Spinal cord (tissue), 10 donors: ENCODE measurements around the gene RYR1. TPM values are rescaled to one million over a fixed set of nuclear protein-coding genes. Genes with fewer than 3 reads are reported as not detected.
"Not testable (repeated sequence)": the region's sequence is repeated elsewhere in the genome, so short reads cannot be mapped to it uniquely, and the experiment has no call there.

Source experiments
- DNase-seq, 6 donors: peaks; one replicate each; pipeline versions ENCODE4 v3.0.0 to v3.0.0-alpha.2; 2013 to 2015; ENCODE audit warnings: low spot score in 6 of 6, low read depth in 4 of 6
- H3K27ac ChIP-seq: one replicate; pipeline ENCODE4 v1.5.1; 2013; ENCODE audit warnings: low read depth, low read length, control low read depth
- H3K27me3 ChIP-seq: one replicate; pipeline ENCODE4 v1.6.1; 2013; ENCODE audit warnings: low read length; ENCODE audit not compliant: control insufficient read depth, insufficient read depth
- H3K36me3 ChIP-seq: one replicate; pipeline ENCODE4 v1.6.1; 2013; ENCODE audit warnings: low read length; ENCODE audit not compliant: control insufficient read depth, insufficient read depth
- H3K4me1 ChIP-seq: one replicate; pipeline ENCODE4 v1.6.1; 2013; ENCODE audit warnings: low read length; ENCODE audit not compliant: control insufficient read depth, insufficient read depth
- H3K4me3 ChIP-seq: one replicate; pipeline ENCODE4 v1.5.1; 2013; ENCODE audit warnings: low read depth, low read length, control low read depth
- H3K9me3 ChIP-seq: one replicate; pipeline ENCODE4 v1.6.1; 2013; ENCODE audit warnings: low read length; ENCODE audit not compliant: control insufficient read depth, insufficient read depth
- WGBS: methylation state at CpG from one replicate; pipeline ENCODE4 v1.1.5; 2013; ENCODE audit warnings: missing lambda C conversion rate; ENCODE audit not compliant: insufficient coverage; 5-methylcytosine and 5-hydroxymethylcytosine counted together
- polyA plus RNA-seq, 2 donors: library from polyadenylated mRNA; unstranded; fragments of 120-200 nt; gene quantifications; one replicate each; pipeline ENCODE4 v1.2.1, GENCODE V29; 2013; ENCODE audit not compliant: insufficient read length in 2 of 2
- total RNA-seq, 2 donors: library from RNA; depleted of rRNA in 1 of 2; stranded (reverse); fragments of 120-200 nt in 1 of 2; fragments of >200 nt in 1 of 2; gene quantifications; one replicate each; pipeline versions ENCODE4 v1.2.3 to v1.2.4, GENCODE V29; 2013 to 2014
- donor health status: healthy.

The RYR1 gene
- total and polyA plus RNA-seq, 4 donors: 6.0 to 15.1 (median 10.5) TPM

- peak in 5 of 6 donors; percentile 29 to 87 (median 53) for DNase-seq
- peaks cover 17% of the 10 kb centered on the region for H3K4me1 ChIP-seq
- H3K36me3 ChIP-seq: peaks cover 4% of the 10 kb centered on the region
- no peak overlapping the region for H3K4me3 ChIP-seq
- 14% methylated on average over 24 of the region's 32 CpGs for WGBS
- H3K27me3 ChIP-seq: no peaks in the 10 kb centered on the region
- H3K9me3 ChIP-seq: no peaks in the 10 kb centered on the region
- H3K27ac ChIP-seq: peak overlapping the region; percentile 52
These were observed 81.5 kb downstream of the RYR1 start for GRCh38 chr19:38514812-38515633.

- peaks cover 4% of the 10 kb centered on the region for H3K36me3 ChIP-seq
- H3K27me3 ChIP-seq: no peaks in the 10 kb centered on the region
- DNase-seq: peak in 2 of 6 donors; percentile 32 to 64
- H3K27ac ChIP-seq: no peak overlapping the region
- H3K9me3 ChIP-seq: no peaks in the 10 kb centered on the region
- H3K4me1 ChIP-seq: peaks cover 17% of the 10 kb centered on the region
- WGBS: 39% methylated on average over 17 of the region's 17 CpGs
- H3K4me3 ChIP-seq: peak overlapping the region; percentile 7
These were observed 82.4 kb downstream of the RYR1 start for GRCh38 chr19:38515896-38516295.

GRCh38 chr19:38516802-38517201, 83.3 kb downstream of the RYR1 start:
- Histone ChIP-seq H3K4me3 (no peak overlapping the region), H3K9me3 (no peaks in the 10 kb centered on the region), H3K27me3 (no peaks in the 10 kb centered on the region), H3K27ac (no peak overlapping the region), H3K4me1 (peaks cover 17% of the 10 kb centered on the region), H3K36me3 (peaks cover 4% of the 10 kb centered on the region)
- WGBS: 88% methylated on average over 6 of the region's 6 CpGs
- no peak for DNase-seq

GRCh38 chr19:38517321-38517720, 83.8 kb downstream of the RYR1 start:
- Histone ChIP-seq H3K4me1 (peaks cover 17% of the 10 kb centered on the region), H3K27me3 (no peaks in the 10 kb centered on the region), H3K27ac (no peak overlapping the region), H3K4me3 (no peak overlapping the region), H3K9me3 (no peaks in the 10 kb centered on the region), H3K36me3 (peaks cover 4% of the 10 kb centered on the region)
- DNase-seq: no peak
- 88% methylated on average over 21 of the region's 21 CpGs for WGBS

GRCh38 chr19:38517980-38518379, 84.5 kb downstream of the RYR1 start:
- H3K27me3 ChIP-seq, H3K27ac ChIP-seq, H3K9me3 ChIP-seq, DNase-seq, H3K4me3 ChIP-seq, H3K36me3 ChIP-seq: not testable (repeated sequence)
- H3K4me1 ChIP-seq: peaks cover 17% of the 10 kb centered on the region
- 100% methylated on average over 1 of the region's 1 CpG for WGBS

- no peaks in the 10 kb centered on the region for H3K9me3 ChIP-seq
- H3K36me3 ChIP-seq: peaks cover 8% of the 10 kb centered on the region
- WGBS: 83% methylated on average over 26 of the region's 26 CpGs
- DNase-seq: no peak
- H3K27ac ChIP-seq: no peak overlapping the region
- no peak overlapping the region for H3K4me3 ChIP-seq
- H3K27me3 ChIP-seq: no peaks in the 10 kb centered on the region
- H3K4me1 ChIP-seq: peaks cover 17% of the 10 kb centered on the region
These were observed 85.7 kb downstream of the RYR1 start for GRCh38 chr19:38519168-38519567.

- H3K27me3 ChIP-seq: no peaks in the 10 kb centered on the region
- no peak overlapping the region for H3K27ac ChIP-seq
- peaks cover 14% of the 10 kb centered on the region for H3K4me1 ChIP-seq
- H3K9me3 ChIP-seq: no peaks in the 10 kb centered on the region
- no peak overlapping the region for H3K4me3 ChIP-seq
- 78% methylated on average over 1 of the region's 6 CpGs for WGBS
- DNase-seq: no peak
- peaks cover 8% of the 10 kb centered on the region for H3K36me3 ChIP-seq
These were observed 86.5 kb downstream of the RYR1 start for GRCh38 chr19:38519988-38520387.

GRCh38 chr19:38522915-38523314, 89.4 kb downstream of the RYR1 start:
- no peaks in the 10 kb centered on the region for H3K9me3 ChIP-seq
- no peaks in the 10 kb centered on the region for H3K4me1 ChIP-seq
- peaks cover 14% of the 10 kb centered on the region for H3K36me3 ChIP-seq
- H3K27me3 ChIP-seq: no peaks in the 10 kb centered on the region
- no peak overlapping the region for H3K27ac ChIP-seq
- no peak overlapping the region for H3K4me3 ChIP-seq
- no peak for DNase-seq
- 80% methylated on average over 13 of the region's 15 CpGs for WGBS

- Histone ChIP-seq H3K4me3 (no peak overlapping the region), H3K27me3 (no peaks in the 10 kb centered on the region), H3K9me3 (no peaks in the 10 kb centered on the region), H3K36me3 (peaks cover 14% of the 10 kb centered on the region), H3K4me1 (no peaks in the 10 kb centered on the region), H3K27ac (no peak overlapping the region)
- WGBS: 90% methylated on average over 3 of the region's 3 CpGs
- no peak for DNase-seq
These were observed 89.8 kb downstream of the RYR1 start for GRCh38 chr19:38523319-38523718.

GRCh38 chr19:38524369-38524768, 90.9 kb downstream of the RYR1 start:
- 68% methylated on average over 8 of the region's 9 CpGs for WGBS
- Histone ChIP-seq H3K36me3 (peaks cover 10% of the 10 kb centered on the region), H3K9me3 (no peaks in the 10 kb centered on the region), H3K4me3 (no peak overlapping the region), H3K27me3 (no peaks in the 10 kb centered on the region), H3K27ac (no peak overlapping the region), H3K4me1 (no peaks in the 10 kb centered on the region)
- DNase-seq: no peak
